MM.1S (cell line): ENCODE results near the gene METTL17.

Experiments
- EZH2 ChIP-seq: fragments of 300-600 bp; sonication (generic); optimal IDR thresholded peaks from 2 replicates; pipeline ENCODE3; 2017; ENCODE audit warnings: low read depth, mild to moderate bottlenecking, antibody characterized with exemption, low read length, mixed read lengths
- EZH2phosphoT487 ChIP-seq: fragments of 300-600 bp; sonication (generic); IDR thresholded peaks from 2 replicates; pipeline ENCODE4 v1.6.1; 2018; ENCODE audit warnings: antibody characterized with exemption, low read length
- TF ChIP-seq, protein P1 (sequence below): fragments of 300-600 bp; sonication (generic); IDR thresholded peaks from 2 replicates; pipeline ENCODE4 v1.5.1; 2016; ENCODE audit warnings: antibody characterized with exemption, low read length, mixed read lengths

- TF ChIP-seq, protein P1, sequence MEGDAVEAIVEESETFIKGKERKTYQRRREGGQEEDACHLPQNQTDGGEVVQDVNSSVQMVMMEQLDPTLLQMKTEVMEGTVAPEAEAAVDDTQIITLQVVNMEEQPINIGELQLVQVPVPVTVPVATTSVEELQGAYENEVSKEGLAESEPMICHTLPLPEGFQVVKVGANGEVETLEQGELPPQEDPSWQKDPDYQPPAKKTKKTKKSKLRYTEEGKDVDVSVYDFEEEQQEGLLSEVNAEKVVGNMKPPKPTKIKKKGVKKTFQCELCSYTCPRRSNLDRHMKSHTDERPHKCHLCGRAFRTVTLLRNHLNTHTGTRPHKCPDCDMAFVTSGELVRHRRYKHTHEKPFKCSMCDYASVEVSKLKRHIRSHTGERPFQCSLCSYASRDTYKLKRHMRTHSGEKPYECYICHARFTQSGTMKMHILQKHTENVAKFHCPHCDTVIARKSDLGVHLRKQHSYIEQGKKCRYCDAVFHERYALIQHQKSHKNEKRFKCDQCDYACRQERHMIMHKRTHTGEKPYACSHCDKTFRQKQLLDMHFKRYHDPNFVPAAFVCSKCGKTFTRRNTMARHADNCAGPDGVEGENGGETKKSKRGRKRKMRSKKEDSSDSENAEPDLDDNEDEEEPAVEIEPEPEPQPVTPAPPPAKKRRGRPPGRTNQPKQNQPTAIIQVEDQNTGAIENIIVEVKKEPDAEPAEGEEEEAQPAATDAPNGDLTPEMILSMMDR: no peak
- TF ChIP-seq EZH2: no peak
- no peak for TF ChIP-seq EZH2phosphoT487
Observed at GRCh38 chr14:21001218-21001617, 11.4 kb downstream of the METTL17 start.
